GM21619 (cell line): ENCODE measurements around the gene CPNE5.

Experiments used
- ATAC-seq: cut with Tn5 transposase; IDR thresholded peaks from one replicate; pipeline ENCODE4 v1.9.1; 2021; ENCODE audit not compliant: unreplicated experiment

The CPNE5 gene

GRCh38 chr6:36766399-36766945, 72.8 kb downstream of the CPNE5 start:
- no peak for ATAC-seq

DNA sequence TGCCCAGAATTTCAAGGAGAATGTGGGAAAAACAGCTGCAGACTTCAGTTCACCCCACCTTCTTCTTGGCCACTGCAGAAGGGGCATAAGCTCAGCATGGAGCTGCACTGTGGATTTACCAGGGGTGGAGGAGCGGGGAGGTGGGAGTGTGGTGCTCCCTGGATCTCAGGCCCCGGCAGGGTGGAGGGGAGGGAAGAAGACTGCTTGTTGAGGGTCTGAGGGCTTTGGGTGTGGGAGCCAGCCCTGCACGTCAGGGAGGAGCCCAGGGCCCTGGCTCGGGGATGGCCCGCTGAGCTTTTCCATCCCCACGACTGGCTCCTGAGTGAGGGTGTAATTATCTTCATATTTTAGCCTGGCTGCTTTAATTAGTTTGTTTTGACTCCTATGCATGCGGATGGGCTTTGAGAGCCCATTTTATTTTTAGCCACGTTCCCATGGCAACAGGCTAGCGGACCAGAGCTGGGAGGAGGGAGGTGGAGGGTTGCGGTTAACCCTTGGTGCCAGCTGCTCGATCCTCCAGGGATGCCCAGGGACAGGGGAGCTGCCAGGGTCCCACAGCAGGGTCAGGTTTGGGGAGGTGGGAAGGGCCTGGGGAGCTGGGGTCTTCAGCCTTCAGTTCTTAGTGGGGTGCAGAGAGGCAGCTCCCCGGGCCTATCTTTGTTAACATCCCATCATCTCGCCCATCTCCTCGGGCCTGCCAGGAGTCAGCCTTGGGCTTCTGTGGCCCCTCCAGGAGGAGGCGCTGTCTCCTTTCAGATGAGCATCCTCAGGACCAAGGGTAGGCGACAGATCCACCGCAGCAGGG, 73.4 kb downstream of the CPNE5 start:
- peak; percentile 78 for ATAC-seq

GRCh38 chr6:36765190-36765589, 74.1 kb downstream of the CPNE5 start:
- ATAC-seq = no peak

GRCh38 chr6:36762123-36762522, 77.1 kb downstream of the CPNE5 start:
- no peak for ATAC-seq

GRCh38 chr6:36760685-36761435, 78.4 kb downstream of the CPNE5 start:
- no peak for ATAC-seq

GRCh38 chr6:36759148-36759759, 80.0 kb downstream of the CPNE5 start:
- ATAC-seq = peak; percentile 36

GRCh38 chr6:36758516-36759147, 80.6 kb downstream of the CPNE5 start:
- ATAC-seq = no peak

GRCh38 chr6:36757943-36758508, 81.2 kb downstream of the CPNE5 start:
- ATAC-seq = no peak

DNA sequence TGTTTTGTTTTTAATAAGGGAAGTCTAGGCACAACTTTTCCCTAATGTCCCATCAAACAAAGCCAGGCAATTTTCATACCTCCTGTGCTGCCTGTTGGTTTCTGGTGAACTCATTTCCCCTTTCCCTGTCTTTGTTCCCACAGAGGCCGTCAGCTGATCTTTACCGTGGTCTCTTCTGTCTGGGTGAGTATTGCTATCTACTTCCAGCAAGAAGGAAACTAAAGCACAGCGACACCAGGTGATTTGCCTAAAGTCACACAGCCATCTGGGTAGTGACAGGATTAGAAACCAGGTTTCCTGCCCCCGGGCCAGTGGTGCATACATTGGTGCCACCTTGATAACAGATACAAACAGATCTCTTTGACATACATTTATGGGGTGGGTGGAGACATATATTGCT, 82.0 kb downstream of the CPNE5 start:
- ATAC-seq = no peak

- no peak for ATAC-seq
These were observed 82.5 kb downstream of the CPNE5 start for GRCh38 chr6:36756786-36757185.

GRCh38 chr6:36755435-36756348, 83.6 kb downstream of the CPNE5 start:
- peak; percentile 53 for ATAC-seq

DNA sequence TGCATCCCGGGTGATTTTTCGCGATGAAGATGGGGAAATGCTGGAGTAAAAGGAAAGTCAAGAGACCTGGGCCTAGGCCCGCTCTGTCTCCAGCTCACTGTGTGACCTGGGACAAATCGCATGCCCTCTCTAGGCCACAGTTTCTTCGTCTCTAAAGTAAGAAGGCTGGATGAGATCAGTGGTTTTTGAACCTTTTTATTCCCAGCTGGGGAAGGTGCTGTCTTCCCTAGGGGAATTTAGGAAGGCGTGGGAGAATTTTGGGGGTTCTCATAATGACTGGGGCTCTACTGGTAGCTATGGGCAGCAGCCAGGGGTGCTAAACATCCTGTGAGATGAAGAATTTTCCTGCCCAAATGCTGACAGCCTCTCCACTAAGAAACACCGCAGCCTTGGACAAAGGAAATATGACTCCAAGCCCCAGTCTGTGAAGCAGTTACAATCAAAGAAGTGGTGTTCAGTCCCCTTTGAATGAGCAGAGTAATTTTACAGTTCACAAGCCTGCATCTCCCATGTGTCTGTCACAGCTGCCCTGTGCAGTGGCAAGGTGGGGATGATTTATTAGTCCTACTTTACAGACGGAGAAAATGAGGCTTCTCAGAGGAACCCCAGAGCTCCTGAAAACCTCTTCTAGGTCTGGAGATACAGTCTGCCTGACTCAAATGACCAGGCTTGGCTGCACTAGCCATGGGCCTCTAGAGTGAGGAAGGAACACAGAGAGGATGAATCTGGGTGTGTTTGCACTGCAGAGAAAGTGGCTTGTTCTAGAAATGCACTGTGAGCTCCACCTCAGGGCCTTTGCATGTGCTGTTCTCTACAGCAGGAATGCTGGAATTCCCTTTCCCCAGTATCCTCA, 84.4 kb downstream of the CPNE5 start:
- ATAC-seq = no peak

DNA sequence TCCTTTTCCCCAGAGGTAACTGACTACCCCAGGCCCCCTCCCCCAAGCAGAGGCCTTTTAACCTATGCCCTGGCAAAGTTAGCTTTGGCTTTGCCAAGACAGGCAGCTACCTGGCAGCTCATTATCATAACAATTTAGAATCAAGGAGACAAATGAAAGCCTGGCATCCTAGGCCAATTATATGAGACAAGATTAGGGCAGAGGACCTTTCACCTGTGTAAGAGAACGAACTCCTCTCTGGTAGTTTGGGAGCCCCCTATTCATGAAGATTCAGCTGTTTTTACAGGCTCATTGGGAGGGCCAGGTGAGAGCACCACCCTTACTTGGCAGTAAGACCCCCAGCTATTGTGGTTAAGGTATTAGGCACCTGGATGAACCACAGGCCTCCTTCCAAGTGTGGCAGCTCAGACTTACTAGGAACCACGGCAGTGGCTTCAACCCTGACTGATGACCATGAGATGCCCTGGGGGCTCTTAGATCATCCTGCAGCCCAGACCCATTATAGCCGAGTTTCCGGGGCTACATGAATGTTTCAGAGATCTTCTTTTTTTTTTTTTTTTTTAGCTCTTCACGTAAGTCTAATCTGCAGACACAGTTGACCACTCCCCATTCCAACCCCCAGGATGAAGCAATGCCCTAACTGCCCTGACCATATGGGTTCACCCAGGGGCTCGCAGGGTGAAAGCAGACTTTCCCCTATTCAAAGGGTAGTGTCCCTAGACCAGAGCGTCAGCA, 85.4 kb downstream of the CPNE5 start:
- ATAC-seq = no peak

GRCh38 chr6:36752886-36753506, 86.2 kb downstream of the CPNE5 start:
- ATAC-seq = no peak

- no peak for ATAC-seq
These were observed 86.9 kb downstream of the CPNE5 start for GRCh38 chr6:36752187-36752885.

DNA sequence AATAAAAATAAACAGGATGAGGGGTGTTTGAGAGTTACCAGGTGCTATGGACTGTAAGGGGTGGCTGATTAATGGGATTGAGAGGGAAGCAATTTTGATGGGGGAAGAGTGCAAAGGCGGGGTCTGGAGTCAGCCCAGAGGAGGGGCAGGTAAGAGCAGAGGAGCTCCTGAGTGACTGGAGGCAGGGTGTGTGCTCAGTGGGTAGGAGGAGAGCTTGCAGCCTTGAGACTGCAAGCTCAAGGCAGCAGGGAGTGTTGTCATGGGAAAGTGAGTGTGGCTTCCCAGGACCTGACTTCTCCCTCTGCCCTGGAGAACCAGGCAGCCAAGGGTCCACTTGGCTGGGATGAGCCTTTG, 87.4 kb downstream of the CPNE5 start:
- no peak for ATAC-seq

DNA sequence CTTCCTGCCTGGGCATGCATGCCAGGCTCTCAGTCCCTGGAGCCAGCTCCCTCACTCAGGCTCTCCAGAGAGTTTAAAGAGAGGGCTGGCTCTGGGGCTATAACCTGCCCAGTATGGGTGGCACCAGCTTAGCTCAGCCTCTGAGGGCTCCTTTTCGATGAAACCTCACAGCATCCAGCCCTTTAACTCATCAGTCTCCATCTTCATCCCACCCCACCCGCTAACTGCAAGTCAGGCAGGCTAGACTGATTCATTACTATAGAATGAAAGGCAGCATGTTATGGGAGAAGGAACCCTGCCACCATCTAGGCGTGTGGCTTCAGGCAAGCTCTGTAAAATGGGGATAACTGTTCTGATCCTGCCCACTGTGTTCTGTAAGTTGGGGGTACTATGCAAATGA, 88.2 kb downstream of the CPNE5 start:
- no peak for ATAC-seq
